Measurements from ENCODE around the gene SHC2. TPM values are rescaled to one million over a fixed set of nuclear protein-coding genes. Genes with fewer than 3 reads are reported as not detected.
"Not testable (repeated sequence)": the region's sequence is repeated elsewhere in the genome, so short reads cannot be mapped to it uniquely, and the experiment has no call there.

The SHC2 gene
- total RNA-seq, 1 donor from 2014 or later: 57.8 TPM

DNA sequence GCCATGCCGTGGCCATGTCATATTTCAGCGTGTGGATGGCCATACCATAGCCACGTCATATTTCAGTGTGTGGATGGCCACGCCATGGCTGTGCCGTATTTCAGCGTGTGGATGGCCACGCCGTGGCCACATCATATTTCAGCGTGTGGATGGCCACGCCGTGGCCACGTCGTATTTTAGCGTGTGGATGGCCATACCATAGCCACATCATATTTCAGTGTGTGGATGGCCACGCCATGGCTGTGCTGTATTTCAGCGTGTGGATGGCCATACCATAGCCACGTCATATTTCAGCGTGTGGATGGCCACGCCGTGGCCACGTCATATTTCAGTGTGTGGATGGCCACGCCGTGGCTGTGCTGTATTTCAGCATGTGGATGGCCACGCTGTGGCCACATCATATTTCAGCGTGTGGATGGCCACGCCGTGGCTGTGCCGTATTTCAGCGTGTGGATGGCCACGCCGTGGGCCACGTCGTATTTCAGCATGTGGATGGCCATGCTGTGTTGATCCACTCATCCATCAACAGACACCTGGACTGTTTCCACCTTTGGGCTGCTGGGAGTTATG, 9.8 kb downstream of the SHC2 start:
- not testable (repeated sequence) for DNase-seq (ENCODE audit: low spot score); ATAC-seq

DNA sequence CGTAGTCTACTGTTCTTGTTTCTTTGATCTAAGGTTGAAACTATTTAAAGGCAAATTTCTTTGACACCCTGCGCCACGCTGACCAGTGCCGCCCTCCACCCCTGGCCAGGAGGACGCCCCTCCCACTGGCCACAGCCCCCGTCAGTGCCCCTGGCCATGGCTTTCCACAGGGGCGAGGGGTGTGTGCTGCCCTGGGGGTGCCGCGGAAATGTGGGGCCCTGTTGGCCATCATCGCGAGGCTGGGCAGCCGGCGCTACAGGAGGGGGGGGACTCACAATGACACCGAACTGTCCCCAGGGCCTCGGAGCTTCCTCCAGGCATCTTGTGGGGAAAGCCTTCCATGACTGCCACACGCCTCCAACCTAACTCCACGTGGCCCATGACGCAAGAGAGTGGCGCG, 10.9 kb downstream of the SHC2 start:
- ATAC-seq (no peak), DNase-seq (ENCODE audit: low spot score) (no peak)

DNA sequence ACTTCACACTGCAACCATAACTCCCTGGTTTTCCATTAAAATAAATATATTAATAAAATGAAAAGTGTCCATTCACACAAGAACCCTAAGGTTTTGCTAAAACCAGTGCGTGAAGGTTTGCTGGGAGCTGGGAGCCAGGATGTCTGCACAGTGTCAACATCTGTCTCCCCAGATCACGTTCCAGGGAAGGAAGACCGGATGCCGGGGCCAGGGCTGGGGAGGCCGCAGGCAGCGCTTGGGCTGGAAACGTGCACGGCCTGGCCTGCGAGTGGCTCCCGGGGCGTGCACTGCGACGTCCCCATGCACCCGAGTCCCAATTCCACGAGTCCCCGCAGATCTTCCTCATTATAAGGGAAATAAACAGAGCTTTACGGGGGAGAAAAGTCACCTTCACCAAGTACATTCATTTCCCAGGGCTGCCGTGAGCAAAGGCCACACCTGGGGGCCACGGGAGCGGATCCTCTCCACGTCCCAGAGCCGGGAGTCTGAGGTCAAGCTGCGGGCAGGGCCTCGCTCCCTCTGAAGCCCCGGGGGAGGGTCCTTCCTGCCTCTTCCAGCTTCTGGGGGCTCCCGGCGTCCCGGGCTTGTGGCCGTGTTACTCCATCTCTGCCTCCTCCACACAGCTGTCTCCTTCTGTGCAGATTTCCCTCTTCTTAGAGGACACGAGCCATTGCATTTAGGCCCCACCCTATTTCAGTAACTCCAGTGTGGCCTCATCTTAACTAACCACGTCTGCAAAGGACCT, 12.8 kb downstream of the SHC2 start:
- no peak for DNase-seq (ENCODE audit: low spot score)
- ATAC-seq: peak; percentile 65

DNA sequence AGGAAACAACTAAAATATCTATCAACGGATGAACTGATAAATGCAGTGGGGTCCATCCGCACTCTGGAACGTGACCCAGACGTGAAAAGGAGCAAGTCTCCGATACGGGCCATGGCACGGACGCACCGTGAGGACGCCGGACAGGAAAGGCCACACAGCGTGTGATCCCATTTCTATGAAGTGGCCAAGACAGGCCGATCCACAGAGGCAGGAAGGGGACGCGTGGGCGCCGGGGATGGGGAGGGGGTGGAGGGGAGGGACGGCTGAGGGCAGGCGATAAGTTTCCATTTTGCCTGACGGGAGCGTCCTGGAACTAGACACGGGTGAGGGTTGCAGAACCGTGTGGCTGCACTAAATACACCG, 13.8 kb downstream of the SHC2 start:
- DNase-seq (ENCODE audit: low spot score): no peak
- ATAC-seq: peak; percentile 64

DNA sequence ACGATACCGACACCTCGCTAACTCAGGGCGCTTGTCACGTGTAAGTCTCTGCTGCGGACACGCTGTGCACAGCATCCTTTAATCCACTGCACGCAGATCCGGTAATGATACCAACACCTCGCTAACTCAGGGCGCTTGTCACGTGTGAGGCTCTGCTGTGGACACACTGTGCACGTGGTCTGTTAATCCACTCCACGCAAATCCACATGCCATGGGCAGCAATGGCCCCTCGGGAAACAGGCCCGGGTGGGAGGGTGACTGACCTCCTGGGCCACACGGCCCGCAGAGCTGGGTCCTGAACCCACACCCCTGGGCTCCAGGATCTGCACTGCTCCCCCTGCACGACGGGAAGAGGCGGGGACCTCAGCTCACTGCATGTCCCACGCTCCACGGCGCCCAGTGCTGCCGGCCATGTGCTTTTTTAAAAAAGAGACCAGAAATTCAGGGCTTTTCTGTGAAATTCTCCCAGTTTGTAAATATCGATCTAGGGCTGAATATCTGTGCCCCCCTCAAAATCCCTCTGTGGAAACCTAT, 16.1 kb downstream of the SHC2 start:
- no peak for DNase-seq (ENCODE audit: low spot score)
- no peak for ATAC-seq

DNA sequence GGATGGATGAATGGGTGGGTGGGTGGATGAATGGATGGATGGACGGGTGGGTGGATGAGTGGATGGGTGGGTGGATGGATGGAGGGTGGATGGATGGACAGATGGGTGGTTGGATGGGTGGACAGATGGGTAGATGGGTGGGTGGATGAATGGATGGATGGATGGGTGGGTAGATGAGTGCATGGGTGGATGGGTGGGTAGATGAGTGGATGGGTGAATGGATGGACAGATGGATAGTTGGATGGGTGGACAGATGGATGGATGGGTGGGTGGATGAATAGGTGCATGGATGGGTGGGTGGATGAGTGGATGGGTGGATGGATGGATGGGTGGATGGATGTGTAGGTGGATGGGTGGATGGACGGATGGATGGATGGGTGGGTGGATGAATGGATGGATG, 17.8 kb downstream of the SHC2 start:
- no peak for ATAC-seq
- no peak for DNase-seq (ENCODE audit: low spot score)

DNA sequence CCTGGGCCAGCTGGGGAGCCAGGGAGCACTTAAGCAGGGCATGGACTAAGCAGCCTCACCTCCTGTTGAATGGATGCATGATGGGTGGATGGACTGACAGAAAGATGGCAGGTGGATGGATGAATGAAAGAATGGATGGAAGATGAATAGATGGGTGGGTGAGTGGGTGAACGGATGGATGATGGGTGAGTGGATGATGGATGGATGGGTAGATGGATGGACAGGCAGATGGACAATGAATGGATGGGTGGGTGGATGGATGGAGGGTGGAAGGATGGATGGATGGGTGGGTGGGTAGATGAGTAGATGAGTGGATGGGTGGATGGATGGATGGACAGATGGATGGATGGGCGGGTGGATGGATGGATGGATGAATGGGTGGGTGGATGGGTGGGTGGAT, 18.7 kb downstream of the SHC2 start:
- DNase-seq (ENCODE audit: low spot score): no peak
- ATAC-seq: no peak

DNA sequence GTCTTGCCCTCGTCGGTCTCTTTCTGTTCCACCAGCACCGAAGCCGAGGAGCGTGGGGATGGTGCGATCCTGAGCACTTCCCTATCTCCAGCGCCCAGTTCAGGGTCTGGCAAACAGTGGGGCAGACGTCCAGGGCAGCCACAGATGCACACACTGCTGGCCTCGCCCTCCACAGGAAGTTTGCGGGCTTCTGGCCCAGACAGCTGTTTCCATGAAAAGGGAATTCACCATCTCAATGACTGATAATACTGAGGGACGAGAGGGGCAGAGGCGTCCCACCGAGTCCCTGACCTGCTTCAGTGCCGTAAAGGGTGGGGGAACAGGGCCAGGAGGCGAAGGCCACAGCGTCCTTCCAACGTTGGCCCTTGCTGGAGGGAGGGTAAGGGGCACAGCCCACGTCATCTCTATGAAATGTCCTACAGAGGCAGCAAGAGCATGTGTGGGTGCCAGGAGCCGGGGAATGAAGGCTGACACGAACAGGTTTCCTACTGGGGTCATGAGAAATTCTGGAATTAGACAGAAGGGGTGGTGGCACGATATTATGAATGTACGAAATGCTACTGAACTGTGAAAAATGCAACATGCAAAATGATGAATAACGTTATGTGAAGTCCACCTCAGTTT, 19.5 kb downstream of the SHC2 start:
- DNase-seq (ENCODE audit: low spot score) (no peak), ATAC-seq (peak; percentile 30)

DNA sequence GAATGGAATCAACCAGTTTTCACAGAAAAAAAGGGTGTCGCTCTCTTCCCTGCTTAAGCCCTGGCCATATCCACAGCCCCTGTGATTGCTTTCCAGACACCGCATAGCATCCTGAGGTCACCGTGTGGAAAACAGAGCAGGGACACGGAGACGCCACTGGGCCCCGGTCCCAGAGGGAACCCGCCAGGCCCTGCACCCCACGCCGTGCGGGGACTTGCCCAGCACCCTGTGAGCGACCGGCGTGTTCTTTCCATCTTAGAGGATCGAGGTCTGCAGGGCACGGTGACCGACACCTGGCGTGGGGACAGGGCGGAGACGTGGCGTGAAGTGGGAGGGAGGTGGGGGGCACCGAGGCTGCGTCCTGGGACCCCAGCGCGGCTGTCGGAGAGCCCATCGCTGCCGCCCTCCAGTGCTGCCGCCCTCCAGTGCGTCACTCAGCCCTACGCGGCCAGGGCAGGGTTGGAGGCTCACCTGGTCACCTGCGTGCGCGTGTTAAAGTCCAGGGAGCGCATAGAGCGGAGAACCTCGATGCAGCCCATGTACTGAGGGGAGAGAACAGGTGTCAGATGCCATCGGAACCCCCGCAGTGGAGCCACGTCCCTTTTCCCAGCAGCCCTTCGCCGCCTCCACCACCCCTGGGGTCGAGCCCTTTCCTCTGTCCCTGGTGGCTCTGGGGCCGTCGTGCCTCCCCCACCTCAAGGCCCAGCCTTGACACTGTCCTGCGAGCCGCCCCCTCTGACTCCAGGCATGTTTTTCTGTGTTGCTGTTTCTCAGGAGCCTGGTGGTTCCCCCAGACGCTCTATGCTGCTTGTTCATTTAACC, 20.2 kb downstream of the SHC2 start:
- ATAC-seq (no peak), DNase-seq (ENCODE audit: low spot score) (no peak)

DNA sequence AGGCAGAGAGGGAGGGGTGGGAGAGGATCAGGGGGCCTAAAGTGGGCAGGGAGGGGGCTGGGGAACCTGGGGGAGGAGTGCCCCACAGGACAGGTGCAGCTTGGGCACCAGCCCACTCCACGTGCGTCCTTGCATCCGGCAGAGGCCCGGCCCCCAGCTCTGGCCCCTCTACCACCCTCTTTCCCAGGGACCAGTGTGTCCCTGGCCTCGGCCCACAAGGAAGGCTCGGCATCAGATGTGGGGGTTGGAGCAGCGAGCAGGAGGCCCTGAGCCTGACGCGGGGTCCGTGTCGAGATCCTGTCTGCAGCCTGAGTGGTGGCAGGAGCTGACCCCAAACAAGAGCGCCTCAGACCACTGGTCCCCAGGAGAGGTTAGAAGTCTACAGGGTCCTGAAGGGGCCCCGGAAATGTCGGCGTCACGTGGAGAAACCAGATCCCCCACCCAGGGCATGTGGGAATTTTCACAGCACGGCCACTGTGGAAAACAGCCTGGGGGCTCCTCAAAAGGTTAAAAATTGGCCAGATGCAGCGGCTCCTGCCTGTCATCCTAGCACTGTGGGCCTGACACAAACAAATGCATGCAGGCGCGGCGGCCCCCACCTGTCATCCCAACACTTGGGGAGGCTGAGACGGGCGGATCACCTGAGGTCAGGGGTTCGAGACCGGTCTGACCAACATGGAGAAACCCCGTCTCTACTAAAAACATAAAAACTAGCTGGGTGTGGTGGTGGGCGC, 21.5 kb downstream of the SHC2 start:
- DNase-seq (ENCODE audit: low spot score) (no peak), ATAC-seq (no peak)

DNA sequence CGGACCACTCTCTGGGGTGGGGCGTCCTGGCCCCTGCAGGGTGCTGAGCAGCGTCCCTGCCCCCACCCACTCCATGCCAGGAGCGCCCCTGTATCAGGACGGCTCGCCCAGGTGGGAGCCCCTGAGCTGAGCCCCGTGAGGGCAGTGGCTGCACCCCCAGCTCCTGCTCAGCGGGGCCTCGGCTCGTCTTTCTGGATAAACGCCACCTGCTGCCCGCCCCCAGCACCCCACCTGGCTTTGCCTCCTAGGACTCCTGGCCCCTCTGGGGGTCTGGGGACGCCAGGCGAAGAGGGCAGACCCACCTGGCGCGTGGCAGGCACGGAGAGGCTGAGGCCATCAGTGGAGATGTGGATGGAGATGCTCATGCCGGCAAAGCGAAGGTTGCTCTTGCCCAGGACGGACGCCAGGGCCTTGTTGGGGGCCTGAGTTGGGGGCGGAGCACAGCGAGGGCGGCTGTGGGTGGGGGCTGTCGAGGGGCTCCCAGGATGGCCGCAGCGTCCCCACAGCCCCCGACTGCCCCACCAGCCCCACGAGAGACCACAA, 22.3 kb downstream of the SHC2 start:
- DNase-seq (ENCODE audit: low spot score) (no peak), ATAC-seq (no peak)

DNA sequence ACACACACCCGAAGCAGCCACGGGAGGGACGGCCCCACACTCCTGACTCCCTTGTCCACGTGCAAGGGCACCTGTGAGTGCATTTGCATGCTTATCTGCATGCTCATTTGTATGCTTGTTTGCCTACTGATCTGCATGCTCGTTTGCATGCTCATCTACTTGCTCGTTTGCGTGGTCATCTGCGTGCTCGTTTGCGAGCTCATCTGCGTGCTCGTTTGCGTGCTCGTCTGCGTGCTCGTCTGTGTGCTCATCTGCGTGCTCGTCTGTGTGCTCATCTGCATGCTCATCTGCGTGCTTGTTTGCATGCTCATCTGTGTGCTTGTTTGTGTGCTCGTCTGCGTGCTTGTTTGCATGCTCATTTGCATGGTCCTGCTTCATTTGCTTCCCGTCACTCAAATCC, 23.8 kb downstream of the SHC2 start:
- no peak for ATAC-seq

DNA sequence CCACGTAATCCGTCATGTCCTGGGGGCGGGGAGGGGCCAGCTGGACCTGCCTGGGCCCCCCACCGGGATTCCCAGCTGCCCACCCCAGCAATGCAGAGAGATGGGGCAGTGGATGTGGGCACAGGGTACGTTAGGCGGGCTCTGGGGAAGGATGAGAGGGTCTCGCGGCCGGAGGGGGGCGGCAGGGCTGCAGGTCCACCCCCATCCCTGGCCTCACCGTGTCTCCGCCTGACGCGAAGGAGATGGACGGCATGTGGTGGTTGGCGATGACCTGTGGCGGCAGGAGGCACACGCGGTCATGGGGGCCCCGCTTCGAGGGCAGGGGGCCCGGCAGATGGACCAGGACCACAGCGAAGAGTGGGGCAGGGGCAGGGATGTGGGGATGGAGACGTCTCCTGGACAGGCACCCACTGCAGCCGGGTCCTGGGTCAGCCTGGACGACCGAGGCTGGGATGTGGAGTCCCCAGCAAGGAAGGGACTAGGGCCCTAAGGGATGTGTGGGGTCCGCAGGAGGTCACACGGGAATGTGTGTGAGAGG, 24.4 kb downstream of the SHC2 start:
- peak; percentile 19 for ATAC-seq
- DNase-seq (ENCODE audit: low spot score): no peak

More for the DNA sequence above, 23.8 kb downstream of the SHC2 start:
- DNase-seq (ENCODE audit: low spot score): no peak

DNA sequence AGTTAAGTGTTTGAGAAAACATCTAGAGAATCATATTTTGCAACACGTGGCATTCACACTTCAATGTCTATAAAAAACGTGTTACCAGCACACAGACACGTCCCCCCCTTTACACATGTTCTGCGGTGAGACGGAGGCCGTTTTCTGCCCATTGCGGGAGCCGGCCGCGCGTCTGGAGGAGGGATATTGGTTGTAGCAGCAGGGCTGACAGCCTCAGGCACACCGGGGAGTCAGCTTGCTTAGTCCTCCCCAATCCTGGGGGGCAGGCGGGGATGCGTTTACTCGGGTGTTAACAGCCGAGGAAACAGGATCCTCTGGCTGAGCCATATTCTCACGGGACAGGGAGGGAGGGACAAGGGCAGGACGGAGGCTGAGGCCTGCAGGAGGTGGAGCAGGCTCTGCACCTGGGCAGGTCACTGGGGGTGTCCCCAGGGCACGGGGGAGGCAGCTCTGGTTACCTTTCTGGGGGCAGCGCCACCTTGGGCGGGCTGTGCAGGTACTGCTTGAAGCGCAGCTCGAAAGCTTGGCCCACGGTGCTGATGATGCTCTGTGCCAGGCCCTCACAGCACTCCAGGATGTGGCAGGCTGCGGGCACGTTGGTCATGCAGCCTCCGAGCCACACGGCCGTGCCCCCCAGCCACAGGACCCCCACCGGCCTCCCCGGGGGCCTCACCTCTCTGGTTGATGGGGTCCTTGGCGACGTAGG, 25.0 kb downstream of the SHC2 start:
- peak; percentile 10 for ATAC-seq
- DNase-seq (ENCODE audit: low spot score): no peak

DNA sequence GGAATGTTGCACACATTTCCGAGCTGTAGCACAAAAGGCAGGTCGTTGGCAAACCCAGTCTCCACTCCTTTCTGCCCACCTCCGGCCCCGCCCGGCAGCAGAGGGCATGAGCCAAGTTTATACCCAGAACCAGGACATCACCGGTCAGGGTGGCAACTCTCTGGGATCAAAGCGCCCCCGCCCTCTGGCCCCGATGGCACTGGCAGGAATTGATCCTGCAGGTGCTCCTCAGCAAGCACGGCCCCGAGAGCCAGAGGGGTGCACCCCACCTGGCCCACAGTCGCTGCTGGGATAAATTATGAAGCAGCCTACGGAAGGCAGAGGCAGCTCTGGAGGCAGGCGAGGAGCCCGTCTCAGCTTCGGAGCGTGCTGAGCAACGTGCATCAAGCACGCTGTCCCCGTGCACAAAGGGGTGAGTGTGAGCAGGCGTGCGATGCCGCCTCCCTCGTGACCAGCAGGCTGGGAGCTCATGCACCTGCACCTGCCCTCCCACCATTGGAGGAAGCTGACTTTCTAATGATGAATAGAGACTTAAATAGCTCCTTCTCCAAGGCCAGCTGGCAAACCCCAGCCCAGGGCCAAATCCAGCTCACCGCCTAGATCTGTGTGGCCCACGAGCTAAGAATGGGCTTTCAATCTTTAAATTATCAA, 25.7 kb downstream of the SHC2 start:
- no peak for DNase-seq (ENCODE audit: low spot score)
- ATAC-seq: no peak

DNA sequence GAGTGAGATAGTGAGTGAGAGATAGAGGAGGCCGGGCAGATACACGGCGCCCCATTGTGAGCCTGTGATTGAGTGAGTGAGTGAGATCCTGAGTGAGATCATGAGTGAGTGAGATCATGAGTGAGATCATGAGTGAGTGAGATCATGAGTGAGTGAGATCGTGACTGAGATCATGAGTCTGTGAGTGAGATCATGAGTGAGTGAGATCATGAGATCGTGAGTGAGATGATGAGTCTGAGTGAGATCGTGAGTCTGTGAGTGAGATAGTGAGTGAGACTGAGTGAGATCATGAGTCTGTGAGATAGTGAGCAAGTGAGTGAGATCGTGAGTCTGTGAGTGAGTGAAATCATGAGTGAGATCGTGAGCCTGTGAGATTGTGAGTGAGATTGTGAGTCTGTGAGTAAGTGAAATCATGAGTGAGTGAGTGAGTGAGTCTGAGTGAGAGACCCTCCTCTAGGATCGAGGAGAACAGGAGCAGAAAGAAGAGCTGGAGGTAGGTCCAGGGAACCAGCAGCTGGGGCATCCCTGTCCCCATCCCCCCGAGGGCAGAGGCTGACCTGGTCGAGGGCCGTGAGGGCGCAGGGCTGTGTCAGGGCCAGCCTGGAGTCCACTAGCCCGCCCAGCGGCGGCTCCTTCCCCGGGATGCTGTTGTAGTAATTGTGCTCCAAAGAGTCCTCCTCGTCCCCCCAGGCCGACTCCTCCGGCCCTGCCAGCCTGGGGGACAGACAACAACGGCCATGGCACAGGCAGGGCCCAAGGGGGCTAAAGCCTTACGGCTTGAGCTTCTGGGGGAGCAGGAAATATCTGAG, 26.5 kb downstream of the SHC2 start:
- DNase-seq (ENCODE audit: low spot score): no peak
- ATAC-seq: no peak

DNA sequence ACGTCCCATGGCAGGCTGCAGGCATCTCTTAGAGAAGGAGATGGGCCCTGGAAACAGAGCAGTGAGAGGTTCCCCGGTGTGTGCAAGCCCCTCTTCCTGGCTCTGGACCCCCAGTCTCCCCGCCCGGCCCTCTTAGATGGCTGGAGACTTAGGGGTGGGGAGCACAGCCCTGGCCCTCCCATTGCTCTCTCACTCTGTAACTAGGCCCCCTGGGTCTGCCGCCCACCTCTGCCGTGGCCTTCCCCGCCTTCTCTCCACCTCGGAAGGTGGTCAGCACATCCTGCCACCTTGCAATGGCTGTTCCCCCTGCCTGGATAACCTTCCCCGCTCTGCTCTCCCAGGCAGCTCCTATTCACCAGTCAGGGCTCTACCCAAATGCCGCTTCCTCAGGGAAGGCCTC, 30.1 kb downstream of the SHC2 start:
- no peak for ATAC-seq
- no peak for DNase-seq (ENCODE audit: low spot score)

DNA sequence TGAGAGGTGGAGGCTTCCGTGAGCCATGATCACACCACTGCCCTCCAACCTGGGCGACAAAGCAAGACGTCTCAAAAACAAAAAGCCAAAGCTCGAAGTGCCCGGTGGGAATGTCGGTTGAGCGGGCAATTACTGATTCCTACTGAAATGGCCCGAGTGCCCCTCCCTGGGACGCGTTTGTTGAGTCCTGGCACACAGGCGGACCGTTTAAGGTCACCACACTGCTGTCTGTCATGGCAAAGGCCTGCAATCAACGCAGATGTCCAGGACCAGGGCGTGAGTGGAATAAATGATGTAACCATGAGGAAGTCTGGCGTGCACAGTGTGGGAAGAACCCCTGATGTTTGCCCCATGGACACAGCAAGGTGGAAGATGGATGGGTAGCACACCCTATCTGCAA, 32.7 kb downstream of the SHC2 start:
- DNase-seq (ENCODE audit: low spot score): no peak
- no peak for ATAC-seq
